H9 (cell line): Measurements from ENCODE around the gene GABRE. TPM values are rescaled to one million over a fixed set of nuclear protein-coding genes. Genes with fewer than 3 reads are reported as not detected.

Experiments used
- DNase-seq: peaks from one replicate; pipeline ENCODE4 v3.0.0-alpha.2; 2017
- H2AFZ ChIP-seq: one replicate; pipeline ENCODE4 v1.6.1; 2013; ENCODE audit warnings: mild to moderate bottlenecking, low read length, control low read depth, moderate library complexity
- H2AK5ac ChIP-seq: 2 replicates; pipeline ENCODE4 v1.6.1; 2013; ENCODE audit warnings: low read length, control low read depth, mixed read lengths; ENCODE audit not compliant: insufficient read length
- H2BK120ac ChIP-seq: one replicate; pipeline ENCODE4 v1.6.1; 2013; ENCODE audit warnings: low read depth, mild to moderate bottlenecking, low read length, control low read depth, inconsistent platforms; ENCODE audit not compliant: poor library complexity, severe bottlenecking
- H2BK12ac ChIP-seq: 2 replicates; pipeline ENCODE4 v1.6.1; 2013; ENCODE audit warnings: low read length, control low read depth, mixed read lengths, low read depth; ENCODE audit not compliant: insufficient read length
- H2BK15ac ChIP-seq: 2 replicates; pipeline ENCODE4 v1.6.1; 2013; ENCODE audit warnings: low read depth, low read length, control low read depth
- H2BK20ac ChIP-seq: one replicate; pipeline ENCODE4 v1.6.1; 2013; ENCODE audit warnings: low read depth, mild to moderate bottlenecking, low read length, control low read depth, inconsistent platforms; ENCODE audit not compliant: poor library complexity, severe bottlenecking
- H2BK5ac ChIP-seq: 2 replicates; pipeline ENCODE4 v1.6.1; 2013; ENCODE audit warnings: low read length, control low read depth, mixed read lengths; ENCODE audit not compliant: insufficient read length
- H3K14ac ChIP-seq: 2 replicates; pipeline ENCODE4 v1.6.1; 2013; ENCODE audit warnings: low read length, control low read depth; ENCODE audit not compliant: insufficient read depth
- H3K18ac ChIP-seq: 2 replicates; pipeline ENCODE4 v1.6.1; 2013; ENCODE audit warnings: low read depth, mild to moderate bottlenecking, mixed read lengths, low read length, control low read depth; ENCODE audit not compliant: insufficient read length
- H3K23ac ChIP-seq: 2 replicates; pipeline ENCODE4 v1.6.1; 2013; ENCODE audit warnings: low read length, control low read depth, mixed read lengths, low read depth; ENCODE audit not compliant: insufficient read length
- H3K23me2 ChIP-seq: 2 replicates; pipeline ENCODE4 v1.6.1; 2013; ENCODE audit warnings: low read depth, mild to moderate bottlenecking, mixed read lengths, low read length, control low read depth; ENCODE audit not compliant: insufficient read length, poor library complexity, severe bottlenecking
- H3K27ac ChIP-seq: 2 replicates; pipeline ENCODE4 v1.5.1; 2013; ENCODE audit warnings: low read length, control low read depth, mixed read lengths, low read depth; ENCODE audit not compliant: insufficient read length
- H3K27me3 ChIP-seq: 2 replicates; pipeline ENCODE4 v1.6.1; 2013; ENCODE audit warnings: low read length, control low read depth, inconsistent platforms; ENCODE audit not compliant: insufficient read depth
- H3K4ac ChIP-seq: 2 replicates; pipeline ENCODE4 v1.6.1; 2013; ENCODE audit warnings: low read depth, mild to moderate bottlenecking, control low read depth, inconsistent platforms, low read length, moderate library complexity
- H3K4me1 ChIP-seq: 2 replicates; pipeline ENCODE4 v1.6.1; 2013; ENCODE audit warnings: low read length, control low read depth, inconsistent platforms; ENCODE audit not compliant: insufficient read depth
- H3K4me2 ChIP-seq: 2 replicates; pipeline ENCODE4 v1.6.1; 2013; ENCODE audit warnings: low read length, control low read depth, mixed read lengths; ENCODE audit not compliant: insufficient read length, insufficient read depth
- H3K56ac ChIP-seq: 2 replicates; pipeline ENCODE4 v1.6.1; 2013; ENCODE audit warnings: low read depth, mild to moderate bottlenecking, mixed read lengths, low read length, control low read depth; ENCODE audit not compliant: insufficient read length
- H3K79me1 ChIP-seq: 2 replicates; pipeline ENCODE4 v1.6.1; 2013; ENCODE audit warnings: low read depth, mild to moderate bottlenecking, moderate library complexity, low read length, control low read depth, inconsistent platforms; ENCODE audit not compliant: insufficient read depth, poor library complexity, severe bottlenecking
- H3K79me2 ChIP-seq: 2 replicates; pipeline ENCODE4 v1.6.1; 2013; ENCODE audit warnings: low read length, control low read depth, inconsistent platforms; ENCODE audit not compliant: insufficient read depth
- H3K9ac ChIP-seq: 2 replicates; pipeline ENCODE4 v1.6.1; 2013; ENCODE audit warnings: low read length, control low read depth, mixed read lengths; ENCODE audit not compliant: insufficient read length; ENCODE audit errors: extremely low read depth
- H3K9me3 ChIP-seq: one replicate; pipeline ENCODE4 v1.6.1; 2013; ENCODE audit warnings: low read depth, low read length, inconsistent platforms; ENCODE audit not compliant: control insufficient read depth
- H3T11ph ChIP-seq: one replicate; pipeline ENCODE4 v1.6.1; 2013; ENCODE audit warnings: mild to moderate bottlenecking, low read length, control low read depth, inconsistent platforms
- H4K20me1 ChIP-seq: one replicate; pipeline ENCODE4 v1.6.1; 2013; ENCODE audit not compliant: control insufficient read depth, insufficient read length, insufficient read depth
- H4K5ac ChIP-seq: 2 replicates; pipeline ENCODE4 v1.6.1; 2013; ENCODE audit warnings: low read depth, mild to moderate bottlenecking, mixed read lengths, low read length, control low read depth; ENCODE audit not compliant: insufficient read length
- H4K8ac ChIP-seq: replicated peaks from 2 replicates; pipeline ENCODE4 v1.6.1; 2013; ENCODE audit warnings: low read length, control low read depth, mixed read lengths, low read depth; ENCODE audit not compliant: insufficient read length
- H4K91ac ChIP-seq: 2 replicates; pipeline ENCODE4 v1.6.1; 2013; ENCODE audit warnings: low read depth, mild to moderate bottlenecking, moderate library complexity, mixed read lengths, low read length, control low read depth; ENCODE audit not compliant: insufficient read length
- H3K27ac Mint-ChIP-seq, 3 experiments: 2 replicates in 2 of 3; 3 replicates in 1 of 3; pipeline ENCODE4 v1.8.0; 2020 to 2021; ENCODE audit warnings: mixed read lengths in 3 of 3, mild to moderate bottlenecking in 1 of 3, moderate library complexity in 1 of 3
- H3K27me3 Mint-ChIP-seq: 2 replicates; pipeline ENCODE4 v1.8.0; 2021; ENCODE audit warnings: low read depth, mild to moderate bottlenecking, moderate library complexity, mixed read lengths
- H3K36me3 Mint-ChIP-seq, 3 experiments: 2 replicates in 2 of 3; 3 replicates in 1 of 3; pipeline ENCODE4 v1.8.0; 2020 to 2021; ENCODE audit warnings: low read depth in 3 of 3, mixed read lengths in 3 of 3; ENCODE audit not compliant: insufficient read depth in 1 of 3
- H3K4me1 Mint-ChIP-seq, 2 experiments: 2 replicates each; pipeline ENCODE4 v1.8.0; 2020; ENCODE audit warnings: mixed read lengths in 2 of 2
- H3K4me3 Mint-ChIP-seq, 2 experiments: 2 replicates in 1 of 2; 3 replicates in 1 of 2; pipeline ENCODE4 v1.8.0; 2020 to 2021; ENCODE audit warnings: mild to moderate bottlenecking in 2 of 2, mixed read lengths in 2 of 2, moderate library complexity in 1 of 2
- H3K9me3 Mint-ChIP-seq, 2 experiments: 2 replicates in 1 of 2; 3 replicates in 1 of 2; pipeline ENCODE4 v1.8.0; 2020; ENCODE audit warnings: mild to moderate bottlenecking in 2 of 2, mixed read lengths in 2 of 2, moderate library complexity in 1 of 2
- CTCF ChIP-seq: fragments of 200-600 bp; sonication (generic); conservative IDR thresholded peaks from 3 replicates; pipeline ENCODE4 v1.8.0; 2021; ENCODE audit warnings: antibody characterized with exemption, mild to moderate bottlenecking
- WGBS: extraction: QIAGEN DNeasy Blood & Tissue Kit; methylation state at CpG from one replicate; pipeline ENCODE4 v1.1.7; 2013; ENCODE audit warnings: missing lambda C conversion rate, low lambda C conversion rate, mixed read lengths; ENCODE audit not compliant: insufficient read length; ENCODE audit errors: extremely low coverage; 5-methylcytosine and 5-hydroxymethylcytosine counted together
- total RNA-seq: library from RNA; stranded (reverse); gene quantifications from 2 replicates; pipeline ENCODE4 v1.2.1, GENCODE V29; 2021

The GABRE gene
- total RNA-seq, 1 experiment from 2014 or later, result 1.8 TPM

GRCh38 chrX:151970661-151971060, 3.8 kb downstream of the GABRE start:
- Mint-ChIP-seq H3K27me3 (peaks cover 36% of the 10 kb centered on the region), H3K4me1 (peaks cover 9 to 17% of the 10 kb centered on the region in 2 experiments; a peak in 3 of 4 replicates), H3K27ac (no peak overlapping the region; a peak in 1 of 7 replicates), H3K9me3 (peaks cover 75% of the 10 kb centered on the region in 2 experiments), H3K4me3 (no peak overlapping the region), H3K36me3 (peaks cover 13 to 21% (median 15%) of the 10 kb centered on the region in 3 experiments)
- Histone ChIP-seq H3K27ac (no peak overlapping the region), H2AFZ (no peak overlapping the region), H4K20me1 (no peaks in the 10 kb centered on the region), H3K56ac (no peak overlapping the region), H3K9me3 (peaks cover 43% of the 10 kb centered on the region), H3K4me2 (no peak overlapping the region), H2AK5ac (no peak overlapping the region), H2BK120ac (no peak overlapping the region), H4K5ac (no peak overlapping the region), H3K79me1 (no peaks in the 10 kb centered on the region), H3K14ac (no peak overlapping the region), H3K27me3 (peaks cover 7% of the 10 kb centered on the region; the same call in 1 of the 2 replicates), H2BK5ac (no peak overlapping the region), H3K79me2 (0 out of 2 replicates have a peak, but pooled peaks cover 2% of the 10 kb centered on the region), H3K18ac (no peak overlapping the region), H3K23ac (no peak overlapping the region), H3T11ph (no peak overlapping the region), H2BK15ac (no peak overlapping the region), H3K9ac (no peak overlapping the region), H3K23me2 (no peaks in the 10 kb centered on the region), H4K91ac (no peak overlapping the region), H3K4ac (no peak overlapping the region), H2BK12ac (no peak overlapping the region), H4K8ac (no peak overlapping the region), H2BK20ac (no peak overlapping the region), H3K4me1 (0 out of 2 replicates have a peak, but pooled peaks cover 2% of the 10 kb centered on the region)
- WGBS, result no CpG with 5 or more reads among the region's 6 CpGs
- DNase-seq, result no peak
- TF ChIP-seq CTCF, result no peak
